Measurements from ENCODE around the gene CBL.

- no peak for TF ChIP-seq CTCF (IDR thresholded peaks at IDR 0.05; ENCODE audit: insufficient read depth, low read depth, low read length)
- TF ChIP-seq EZH2 (IDR thresholded peaks at IDR 0.05; ENCODE audit: insufficient read depth, low read length): no peak
Observed at GRCh38 chr11:119344291-119345010, 138.3 kb downstream of the CBL start.

Data from astrocyte (in vitro differentiated cells and primary cell).